K562 (cell line): Measurements from ENCODE around the gene CPLX1.

ENCODE experiments used
- E2F1 ChIP-seq: sonication (generic); formaldehyde crosslinking; IDR thresholded peaks from 2 replicates; pipeline ENCODE4 v1.8.1; 2023; ENCODE audit warnings: mild to moderate bottlenecking, missing genetic modification reagents, moderate library complexity
- ESRRB ChIP-seq: fragments of 250-450 bp; sonication (Bioruptor Pico); IDR thresholded peaks from 2 replicates; pipeline ENCODE4 v1.5.0; 2020; ENCODE audit warnings: mild to moderate bottlenecking, moderate library complexity, borderline replicate concordance

GRCh38 chr4:801436-802124 is 24.3 kb downstream of the CPLX1 start:
- TF ChIP-seq E2F1 (CRISPR knock-in tag) (no peak), ESRRB (CRISPR knock-in tag) (no peak)
